Measurements from ENCODE around the gene AUTS2. TPM values are rescaled to one million over a fixed set of nuclear protein-coding genes. Genes with fewer than 3 reads are reported as not detected.

Gene AUTS2
- total RNA-seq, 1 donor from 2014 or later, result 94.1 TPM

DNA sequence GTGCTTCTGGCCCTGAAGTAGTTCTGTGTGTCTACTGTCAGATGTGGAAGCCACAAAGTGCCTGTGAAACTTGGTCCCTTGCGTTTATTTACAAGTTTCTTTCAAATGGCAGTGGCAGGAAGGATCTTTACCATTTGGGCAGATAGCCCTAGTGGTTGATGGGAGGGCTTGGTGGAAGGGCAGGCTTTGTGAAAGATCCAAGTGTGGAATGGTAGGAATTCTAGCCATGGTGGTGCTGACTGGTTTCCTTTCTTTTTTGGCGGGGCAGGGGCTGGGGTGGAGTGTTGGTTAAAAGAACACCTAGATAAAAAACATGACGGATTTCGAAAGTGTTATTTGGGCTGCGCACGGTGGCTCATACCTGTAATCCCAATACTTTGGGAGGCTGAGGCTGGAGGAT is 27.0 kb downstream of the AUTS2 start:
- Mint-ChIP-seq H3K27me3 (no peaks in the 10 kb centered on the region), H3K4me1 (ENCODE audit: unreplicated experiment) (peaks cover 78% of the 10 kb centered on the region), H3K4me3 (no peak overlapping the region), H3K9me3 (no peaks in the 10 kb centered on the region), H3K27ac (peak overlapping the region; percentile 18), H3K36me3 (no peaks in the 10 kb centered on the region)
- DNase-seq (ENCODE audit: extremely low spot score, unreplicated experiment), result no peak
- TF ChIP-seq CTCF (conservative IDR thresholded peaks at IDR 0.05), result no peak

DNA sequence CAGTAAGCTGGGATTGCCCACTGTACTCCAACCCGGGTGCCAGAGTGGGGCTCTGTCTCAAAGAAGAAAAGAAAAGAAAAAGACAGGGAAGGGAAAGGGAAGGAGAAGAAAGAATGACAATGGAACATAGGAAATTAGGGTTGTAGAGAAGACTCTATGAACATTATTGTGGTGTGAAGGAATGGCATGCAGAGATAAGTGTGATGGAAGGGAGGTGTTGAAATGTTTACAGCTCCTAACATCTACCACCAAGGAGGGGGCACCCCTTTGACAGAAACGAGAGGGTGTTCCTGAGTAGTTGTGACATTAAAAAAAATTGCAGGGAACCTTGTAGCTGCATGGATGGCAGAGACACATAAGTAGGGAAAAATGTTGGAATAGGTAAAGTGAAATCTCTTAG is 27.5 kb downstream of the AUTS2 start:
- Mint-ChIP-seq H3K27me3 (no peaks in the 10 kb centered on the region), H3K4me1 (ENCODE audit: unreplicated experiment) (peaks cover 78% of the 10 kb centered on the region), H3K27ac (no peak overlapping the region), H3K4me3 (no peak overlapping the region), H3K9me3 (no peaks in the 10 kb centered on the region), H3K36me3 (no peaks in the 10 kb centered on the region)
- TF ChIP-seq CTCF (conservative IDR thresholded peaks at IDR 0.05), result no peak
- DNase-seq (ENCODE audit: extremely low spot score, unreplicated experiment), result no peak

- no peaks in the 10 kb centered on the region for H3K27me3 Mint-ChIP-seq
- DNase-seq (ENCODE audit: extremely low spot score, unreplicated experiment), result no peak
- H3K4me1 Mint-ChIP-seq (ENCODE audit: unreplicated experiment), result peaks cover 58% of the 10 kb centered on the region
- no peaks in the 10 kb centered on the region for H3K9me3 Mint-ChIP-seq
- no peaks in the 10 kb centered on the region for H3K36me3 Mint-ChIP-seq
- no peak for TF ChIP-seq CTCF (conservative IDR thresholded peaks at IDR 0.05)
- H3K27ac Mint-ChIP-seq, result no peak overlapping the region
- peak overlapping the region; percentile 20 for H3K4me3 Mint-ChIP-seq
Measured at GRCh38 chr7:69630292-69630691, 32.0 kb downstream of the AUTS2 start.

DNA sequence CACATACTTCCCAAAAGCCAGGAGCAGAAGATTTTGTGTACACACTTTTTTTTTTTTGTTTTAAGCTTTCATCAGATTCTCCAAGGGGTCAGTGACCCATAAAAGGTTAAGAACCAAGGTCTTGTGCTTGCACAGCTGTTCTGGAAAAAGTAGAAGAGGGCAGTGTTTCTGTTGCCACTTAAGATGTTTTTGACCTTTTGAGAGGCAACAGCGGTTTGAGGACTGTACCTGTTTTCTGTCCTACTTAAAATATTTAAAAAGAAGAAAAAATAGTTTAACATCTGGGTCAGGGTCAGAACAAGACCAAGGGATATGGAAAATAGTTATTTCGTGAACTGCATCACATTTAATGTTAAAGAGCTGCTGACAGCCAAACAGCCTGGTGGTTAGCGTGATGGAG is 32.9 kb downstream of the AUTS2 start:
- H3K27me3 Mint-ChIP-seq, result no peaks in the 10 kb centered on the region
- H3K9me3 Mint-ChIP-seq, result no peaks in the 10 kb centered on the region
- H3K27ac Mint-ChIP-seq, result no peak overlapping the region
- H3K4me3 Mint-ChIP-seq, result no peak overlapping the region
- TF ChIP-seq CTCF (conservative IDR thresholded peaks at IDR 0.05), result no peak
- DNase-seq (ENCODE audit: extremely low spot score, unreplicated experiment), result no peak
- peaks cover 54% of the 10 kb centered on the region for H3K4me1 Mint-ChIP-seq (ENCODE audit: unreplicated experiment)
- no peaks in the 10 kb centered on the region for H3K36me3 Mint-ChIP-seq

GRCh38 chr7:69632280-69632679 is 34.0 kb downstream of the AUTS2 start:
- no peak for DNase-seq (ENCODE audit: extremely low spot score, unreplicated experiment)
- Mint-ChIP-seq H3K27me3 (no peaks in the 10 kb centered on the region), H3K36me3 (no peaks in the 10 kb centered on the region), H3K27ac (no peak overlapping the region), H3K9me3 (no peaks in the 10 kb centered on the region), H3K4me3 (no peak overlapping the region), H3K4me1 (ENCODE audit: unreplicated experiment) (peaks cover 50% of the 10 kb centered on the region)
- TF ChIP-seq CTCF (conservative IDR thresholded peaks at IDR 0.05), result no peak
